Measurements from ENCODE around the gene TAOK2. TPM values are rescaled to one million over a fixed set of nuclear protein-coding genes. Genes with fewer than 3 reads are reported as not detected.

Gene TAOK2
- total and polyA plus RNA-seq, 2 of the 4 experiments (the other 2 are of a cell fraction): 23.0 to 31.7 TPM

DNA sequence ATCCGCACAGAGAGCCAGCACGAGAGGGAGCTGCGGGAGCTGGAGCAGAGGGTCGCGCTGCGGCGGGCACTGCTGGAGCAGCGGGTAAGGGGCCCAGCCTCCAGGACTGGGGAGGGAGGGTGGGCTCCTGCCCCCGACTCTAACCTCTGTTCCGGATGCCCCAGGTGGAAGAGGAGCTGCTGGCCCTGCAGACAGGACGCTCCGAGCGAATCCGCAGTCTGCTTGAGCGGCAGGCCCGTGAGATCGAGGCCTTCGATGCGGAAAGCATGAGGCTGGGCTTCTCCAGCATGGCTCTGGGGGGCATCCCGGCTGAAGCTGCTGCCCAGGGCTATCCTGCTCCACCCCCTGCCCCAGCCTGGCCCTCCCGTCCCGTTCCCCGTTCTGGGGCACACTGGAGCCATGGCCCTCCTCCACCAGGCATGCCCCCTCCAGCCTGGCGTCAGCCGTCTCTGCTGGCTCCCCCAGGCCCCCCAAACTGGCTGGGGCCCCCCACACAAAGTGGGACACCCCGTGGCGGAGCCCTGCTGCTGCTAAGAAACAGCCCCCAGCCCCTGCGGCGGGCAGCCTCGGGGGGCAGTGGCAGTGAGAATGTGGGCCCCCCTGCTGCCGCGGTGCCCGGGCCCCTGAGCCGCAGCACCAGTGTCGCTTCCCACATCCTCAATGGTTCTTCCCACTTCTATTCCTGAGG is 17.4 kb downstream of the TAOK2 start:
- intact Hi-C loops (cut with micrococcal nuclease) (no loop called here), in situ Hi-C loops (cut with MboI; ENCODE audit: low sequenced_read_pairs) (no loop called here), dilution Hi-C loops (cut with HindIII; ENCODE audit: low sequenced_read_pairs, unreplicated experiment) (no loop called here)
- Histone ChIP-seq H3K4me1 (ENCODE audit: control insufficient read depth, insufficient read depth, low read length) (peaks cover 5% of the 10 kb centered on the region; the same call in 1 of the 2 replicates), H3K56ac (ENCODE audit: extremely low read depth, insufficient read depth, low read length) (no peak overlapping the region), H4K5ac (ENCODE audit: low read depth, low read length) (no peak overlapping the region), H4K8ac (ENCODE audit: low read depth in 2 of 2, low read length in 2 of 2) (no peak overlapping the region), H2AK5ac (ENCODE audit: low read depth, low read length) (no peak overlapping the region), H3K23ac (ENCODE audit: low read depth, low read length) (no peak overlapping the region), H4K20me1 (ENCODE audit: insufficient read depth, low read length) (no peaks in the 10 kb centered on the region), H3K27me3 (ENCODE audit: control insufficient read depth, insufficient read depth, low read length) (no peaks in the 10 kb centered on the region), H2BK20ac (ENCODE audit: low read depth, low read length) (no peak overlapping the region), H3K14ac (replicated peaks; ENCODE audit: low read depth, low read length) (no peak overlapping the region), H3K27ac (ENCODE audit: insufficient read depth, low read length) (no peak overlapping the region), H3K4me3 (ENCODE audit: insufficient read depth, low read depth, low read length) (no peak overlapping the region), H2BK120ac (ENCODE audit: low read depth, low read length) (no peak overlapping the region), H3K18ac (ENCODE audit: low read depth, low read length) (no peak overlapping the region), H2BK15ac (ENCODE audit: low read depth, low read length) (no peak overlapping the region), H3K9me3 (ENCODE audit: control insufficient read depth, insufficient read depth, low read length) (no peaks in the 10 kb centered on the region), H3K4me2 (ENCODE audit: low read depth, low read length) (no peak overlapping the region), H3K36me3 (ENCODE audit: control insufficient read depth, insufficient read depth, low read length) (peaks cover 49% of the 10 kb centered on the region), H2BK5ac (ENCODE audit: low read depth, low read length, poor library complexity, severe bottlenecking) (no peak overlapping the region), H3K4ac (ENCODE audit: low read depth, low read length) (no peak overlapping the region), H3K79me1 (ENCODE audit: low read depth in 1 of 2, low read length in 2 of 2) (peaks cover 0 to 24% of the 10 kb centered on the region in 2 experiments; a peak in 3 of 4 replicates), H3K9me1 (ENCODE audit: insufficient read depth, low read length) (no peaks in the 10 kb centered on the region), H4K91ac (ENCODE audit: insufficient read depth, low read depth, low read length) (no peak overlapping the region), H2AFZ (replicated peaks; ENCODE audit: low read length, poor library complexity) (no peak overlapping the region), H2AK9ac (replicated peaks; ENCODE audit: low read depth, low read length, poor library complexity) (no peak overlapping the region), H3K9ac (ENCODE audit: low read depth, low read length) (no peak overlapping the region)
- BruUV-seq (replicated peaks): no TSS peak
- WGBS, 2 experiments (ENCODE audit: extremely low coverage in 2 of 2, insufficient read length in 1 of 2): 96% methylated on average over 8 of the region's 35 CpGs; no CpG with 5 or more reads in 1 of the 2 experiments
- no peak for ATAC-seq (ENCODE audit: low read depth)
- ChIA-PET POLR2A (ENCODE audit: unreplicated experiment) (no interaction called here), CTCF (no interaction called here)
- TF ChIP-seq BHLHE40 (IDR thresholded peaks at IDR 0.05; ENCODE audit: low read depth, low read length) (no peak), RCOR1 (IDR thresholded peaks at IDR 0.05; ENCODE audit: insufficient replicate concordance, low read length) (no peak), CHD1 (IDR thresholded peaks at IDR 0.05; ENCODE audit: low read depth, low read length) (no peak), POLR2A (IDR thresholded peaks at IDR 0.05; ENCODE audit: low read depth, low read length) (no peak), RFX5 (IDR thresholded peaks at IDR 0.05; ENCODE audit: low read depth, low read length) (no peak), SMC3 (IDR thresholded peaks at IDR 0.05; ENCODE audit: low read depth, low read length) (no peak)
- TF ChIP-seq, protein P1, sequence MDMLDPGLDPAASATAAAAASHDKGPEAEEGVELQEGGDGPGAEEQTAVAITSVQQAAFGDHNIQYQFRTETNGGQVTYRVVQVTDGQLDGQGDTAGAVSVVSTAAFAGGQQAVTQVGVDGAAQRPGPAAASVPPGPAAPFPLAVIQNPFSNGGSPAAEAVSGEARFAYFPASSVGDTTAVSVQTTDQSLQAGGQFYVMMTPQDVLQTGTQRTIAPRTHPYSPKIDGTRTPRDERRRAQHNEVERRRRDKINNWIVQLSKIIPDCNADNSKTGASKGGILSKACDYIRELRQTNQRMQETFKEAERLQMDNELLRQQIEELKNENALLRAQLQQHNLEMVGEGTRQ (IDR thresholded peaks at IDR 0.05; ENCODE audit: low read depth, low read length): no peak
- TF ChIP-seq, protein P2, sequence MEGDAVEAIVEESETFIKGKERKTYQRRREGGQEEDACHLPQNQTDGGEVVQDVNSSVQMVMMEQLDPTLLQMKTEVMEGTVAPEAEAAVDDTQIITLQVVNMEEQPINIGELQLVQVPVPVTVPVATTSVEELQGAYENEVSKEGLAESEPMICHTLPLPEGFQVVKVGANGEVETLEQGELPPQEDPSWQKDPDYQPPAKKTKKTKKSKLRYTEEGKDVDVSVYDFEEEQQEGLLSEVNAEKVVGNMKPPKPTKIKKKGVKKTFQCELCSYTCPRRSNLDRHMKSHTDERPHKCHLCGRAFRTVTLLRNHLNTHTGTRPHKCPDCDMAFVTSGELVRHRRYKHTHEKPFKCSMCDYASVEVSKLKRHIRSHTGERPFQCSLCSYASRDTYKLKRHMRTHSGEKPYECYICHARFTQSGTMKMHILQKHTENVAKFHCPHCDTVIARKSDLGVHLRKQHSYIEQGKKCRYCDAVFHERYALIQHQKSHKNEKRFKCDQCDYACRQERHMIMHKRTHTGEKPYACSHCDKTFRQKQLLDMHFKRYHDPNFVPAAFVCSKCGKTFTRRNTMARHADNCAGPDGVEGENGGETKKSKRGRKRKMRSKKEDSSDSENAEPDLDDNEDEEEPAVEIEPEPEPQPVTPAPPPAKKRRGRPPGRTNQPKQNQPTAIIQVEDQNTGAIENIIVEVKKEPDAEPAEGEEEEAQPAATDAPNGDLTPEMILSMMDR (conservative IDR thresholded peaks at IDR 0.05; ENCODE audit: low read depth, low read length): no peak
- TF ChIP-seq, protein P3, sequence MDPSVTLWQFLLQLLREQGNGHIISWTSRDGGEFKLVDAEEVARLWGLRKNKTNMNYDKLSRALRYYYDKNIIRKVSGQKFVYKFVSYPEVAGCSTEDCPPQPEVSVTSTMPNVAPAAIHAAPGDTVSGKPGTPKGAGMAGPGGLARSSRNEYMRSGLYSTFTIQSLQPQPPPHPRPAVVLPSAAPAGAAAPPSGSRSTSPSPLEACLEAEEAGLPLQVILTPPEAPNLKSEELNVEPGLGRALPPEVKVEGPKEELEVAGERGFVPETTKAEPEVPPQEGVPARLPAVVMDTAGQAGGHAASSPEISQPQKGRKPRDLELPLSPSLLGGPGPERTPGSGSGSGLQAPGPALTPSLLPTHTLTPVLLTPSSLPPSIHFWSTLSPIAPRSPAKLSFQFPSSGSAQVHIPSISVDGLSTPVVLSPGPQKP (IDR thresholded peaks at IDR 0.05; ENCODE audit: borderline replicate concordance, low read depth, low read length): no peak
- DNase-seq: no peak
